ENCODE results near the gene TXNDC2.

DNA sequence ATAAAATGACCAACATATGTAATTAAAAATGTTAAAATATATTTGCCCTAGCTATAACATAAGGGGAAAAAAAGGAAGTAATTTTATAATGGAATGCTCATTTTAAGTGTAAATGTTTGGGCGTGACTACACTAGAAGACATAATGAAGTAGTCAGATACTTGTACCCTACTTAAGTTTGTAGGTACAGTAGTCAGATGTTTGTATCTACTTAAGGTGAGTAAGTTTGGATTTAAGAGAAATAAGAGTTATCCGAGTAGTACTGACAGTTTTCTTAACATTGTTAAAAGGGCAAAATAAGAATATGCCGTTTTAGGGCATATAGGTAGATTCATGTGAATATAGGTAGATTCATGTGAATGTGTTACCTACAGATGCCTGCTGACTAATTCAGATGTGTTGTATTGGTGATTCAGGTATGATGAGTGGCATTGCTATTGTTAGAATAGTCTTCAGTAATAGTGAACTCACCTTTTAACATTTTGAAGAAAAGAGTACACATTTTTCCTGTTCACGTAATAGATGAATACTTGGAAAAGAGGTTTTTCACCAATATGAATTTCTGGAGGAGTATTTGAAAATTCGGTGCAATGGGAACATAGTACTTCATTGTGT is 43.0 kb downstream of the TXNDC2 start:
- TF ChIP-seq, protein P1, sequence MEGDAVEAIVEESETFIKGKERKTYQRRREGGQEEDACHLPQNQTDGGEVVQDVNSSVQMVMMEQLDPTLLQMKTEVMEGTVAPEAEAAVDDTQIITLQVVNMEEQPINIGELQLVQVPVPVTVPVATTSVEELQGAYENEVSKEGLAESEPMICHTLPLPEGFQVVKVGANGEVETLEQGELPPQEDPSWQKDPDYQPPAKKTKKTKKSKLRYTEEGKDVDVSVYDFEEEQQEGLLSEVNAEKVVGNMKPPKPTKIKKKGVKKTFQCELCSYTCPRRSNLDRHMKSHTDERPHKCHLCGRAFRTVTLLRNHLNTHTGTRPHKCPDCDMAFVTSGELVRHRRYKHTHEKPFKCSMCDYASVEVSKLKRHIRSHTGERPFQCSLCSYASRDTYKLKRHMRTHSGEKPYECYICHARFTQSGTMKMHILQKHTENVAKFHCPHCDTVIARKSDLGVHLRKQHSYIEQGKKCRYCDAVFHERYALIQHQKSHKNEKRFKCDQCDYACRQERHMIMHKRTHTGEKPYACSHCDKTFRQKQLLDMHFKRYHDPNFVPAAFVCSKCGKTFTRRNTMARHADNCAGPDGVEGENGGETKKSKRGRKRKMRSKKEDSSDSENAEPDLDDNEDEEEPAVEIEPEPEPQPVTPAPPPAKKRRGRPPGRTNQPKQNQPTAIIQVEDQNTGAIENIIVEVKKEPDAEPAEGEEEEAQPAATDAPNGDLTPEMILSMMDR (IDR thresholded peaks at IDR 0.05): no peak
- no peak for TF ChIP-seq ZFX (IDR thresholded peaks at IDR 0.05; ENCODE audit: borderline replicate concordance)
